GM12878 (cell line): ENCODE measurements around the gene CLDN10. TPM values are rescaled to one million over a fixed set of nuclear protein-coding genes. Genes with fewer than 3 reads are reported as not detected.

ENCODE experiments used
- ATAC-seq: fragments of 200-7000 bp; cut with Tn5 transposase; 3 replicates; pipeline ENCODE4 v1.9.1; 2020; ENCODE audit warnings: mild to moderate bottlenecking, moderate library complexity
- BruUV-seq: library from RNA; stranded (reverse); fragments of 400-500 nt; replicated peaks from 2 replicates; lab custom pipeline; 2021; lab: Mats Ljungman, UMichigan
- CTCF ChIA-PET: fragments of 300-600 bp; sonication (Branson Sonifier 250); formaldehyde crosslinking; extraction: SDS; loops from one replicate; lab custom pipeline; 2021; ENCODE audit warnings: inconsistent platforms; lab: Yijun Ruan, JAX
- POLR2A ChIA-PET: fragments of 350-600 bp; formaldehyde crosslinking; extraction: SDS; loops from one replicate; lab custom pipeline; 2021; ENCODE audit warnings: inconsistent platforms; lab: Charles Lee
- RAD21 ChIA-PET: fragments of 300-600 bp; sonication (Branson Sonifier 250); formaldehyde crosslinking; loops from one replicate; lab custom pipeline; 2023; ENCODE audit warnings: antibody characterized with exemption; ENCODE audit not compliant: unreplicated experiment; lab: Charles Lee
- SMC1A ChIA-PET: fragments of 300-600 bp; sonication (Branson Sonifier 250); formaldehyde crosslinking; loops from one replicate; lab custom pipeline; 2023; ENCODE audit not compliant: unreplicated experiment, uncharacterized antibody; lab: Charles Lee
- DNase-seq: peaks from one replicate; pipeline ENCODE4 v3.0.0-alpha.2; 2011; ENCODE audit warnings: low read depth, low spot score
- FAIRE-seq: peaks from 3 replicates; lab custom pipeline; 2011; peaks lifted over from hg19 to GRCh38; lab: Jason Lieb, UNC
- H2AFZ ChIP-seq: 2 replicates; pipeline ENCODE4 v1.6.0; 2011; ENCODE audit warnings: low read depth, low read length, control low read depth; ENCODE audit not compliant: control insufficient read depth
- H3K27ac ChIP-seq: 2 replicates; pipeline ENCODE4 v1.5.1; 2011; ENCODE audit warnings: control low read depth; ENCODE audit not compliant: control insufficient read depth, insufficient read depth
- H3K27me3 ChIP-seq, 2 experiments: replicated peaks in 1 of 2; 2 replicates each; pipeline versions ENCODE4 v1.6.0 to v1.6.1; 2011; ENCODE audit warnings: low read length in 1 of 2; ENCODE audit not compliant: control insufficient read depth in 2 of 2, insufficient read depth in 2 of 2
- H3K36me3 ChIP-seq, 2 experiments: 2 replicates each; pipeline ENCODE4 v1.5.1; 2011; ENCODE audit warnings: low read length in 1 of 2; ENCODE audit not compliant: control insufficient read depth in 2 of 2, insufficient read depth in 2 of 2
- H3K4me1 ChIP-seq: 2 replicates; pipeline ENCODE4 v1.6.1; 2011; ENCODE audit warnings: mild to moderate bottlenecking, low read length, moderate library complexity, mixed read lengths; ENCODE audit not compliant: control insufficient read depth, insufficient read depth
- H3K4me2 ChIP-seq: 2 replicates; pipeline ENCODE4 v1.6.0; 2011; ENCODE audit warnings: control low read depth; ENCODE audit not compliant: control insufficient read depth, insufficient read depth
- H3K4me3 ChIP-seq: fragments of 200-600 bp; sonication (generic); 2 replicates; pipeline ENCODE4 v1.5.1; 2016
- H3K79me2 ChIP-seq: 2 replicates; pipeline ENCODE4 v1.6.0; 2011; ENCODE audit warnings: low read length; ENCODE audit not compliant: control insufficient read depth, insufficient read depth
- H3K9ac ChIP-seq: 2 replicates; pipeline ENCODE4 v1.8.0; 2011; ENCODE audit warnings: low read length, control low read depth, mixed read lengths; ENCODE audit not compliant: control insufficient read depth, insufficient read depth
- H3K9me3 ChIP-seq: replicated peaks from 3 replicates; pipeline ENCODE4 v1.5.1; 2011; ENCODE audit warnings: mild to moderate bottlenecking, low read length; ENCODE audit not compliant: control insufficient read depth, insufficient read depth
- H4K20me1 ChIP-seq: 2 replicates; pipeline ENCODE4 v1.6.0; 2011; ENCODE audit not compliant: control insufficient read depth, insufficient read depth
- GATAD2B ChIP-seq: fragments of 450-650 bp; conservative IDR thresholded peaks from 2 replicates; pipeline ENCODE4 v1.6.1; 2017; ENCODE audit warnings: low read depth, mild to moderate bottlenecking, moderate library complexity
- MAX ChIP-seq: IDR thresholded peaks from 2 replicates; pipeline ENCODE4 v1.6.1; 2012; ENCODE audit warnings: low read depth, low read length, improper control_type of control experiment
- RCOR1 ChIP-seq: conservative IDR thresholded peaks from 2 replicates; pipeline ENCODE4 v1.6.1; 2012; ENCODE audit warnings: low read depth, low read length, improper control_type of control experiment
- SMAD5 ChIP-seq: IDR thresholded peaks from 2 replicates; pipeline ENCODE4 v1.6.1; 2016; ENCODE audit warnings: antibody characterized with exemption, low read depth
- STAT1 ChIP-seq: fragments of 450-650 bp; conservative IDR thresholded peaks from 2 replicates; pipeline ENCODE4 v1.6.1; 2014; ENCODE audit warnings: antibody characterized with exemption, mild to moderate bottlenecking
- TBL1XR1 ChIP-seq: IDR thresholded peaks from 2 replicates; pipeline ENCODE4 v1.6.1; 2012; ENCODE audit warnings: low read depth, low read length, improper control_type of control experiment
- in situ Hi-C: fragments of 300-500 bp; cut with MboI; formaldehyde crosslinking; loops from 9 replicates; pipeline ENCODE4 v1.14.3; 2018; ENCODE audit warnings: mixed read lengths
- intact Hi-C: fragments of 100-400 bp; cut with micrococcal nuclease; formaldehyde crosslinking; loops from one replicate; pipeline ENCODE4 v1.14.2; 2022; ENCODE audit not compliant: unreplicated experiment
- polyA plus RNA-seq, 11 experiments: library from polyadenylated mRNA; depleted of rRNA in 4 of 11; unstranded in 6 of 11; stranded (reverse) in 5 of 11; fragments of >200 nt; fragmentation: Nextera tagmentation in 4 of 11; fragmentation: Illumina TruSeq in 1 of 11; extraction: Ambion mirVana in 4 of 11; extraction: Trizol in 1 of 11; gene quantifications; 1 replicate in 1 of 11; 2 replicates in 10 of 11; pipeline versions ENCODE4 v1.2.1 to v1.2.3, GENCODE V29; 2011 to 2016; ENCODE audit warnings: inconsistent platforms in 2 of 11, missing spikeins in 2 of 11, low read depth in 1 of 11
- total RNA-seq, 4 experiments: library from RNA; depleted of rRNA in 3 of 4; stranded (reverse); fragments of >200 nt in 3 of 4; fragmentation: Illumina TruSeq in 1 of 4; extraction: Trizol in 1 of 4; gene quantifications; 2 replicates each; pipeline versions ENCODE4 v1.2.1 to v1.2.3, GENCODE V29; 2013 to 2021
- TF ChIP-seq, protein P1 (sequence below): IDR thresholded peaks from 2 replicates; pipeline ENCODE4 v1.6.1; 2011; ENCODE audit warnings: low read depth, mild to moderate bottlenecking, low read length, moderate library complexity, borderline replicate concordance; ENCODE audit errors: extremely low read depth

The CLDN10 gene
- total and polyA plus RNA-seq, 10 of the 15 experiments (the other 5 are each of a cell fraction or from before 2014, with no cell fraction given): not detected

- TF ChIP-seq RCOR1: no peak
- no peak for TF ChIP-seq SMAD5
- no peak for TF ChIP-seq MAX
- no peak for TF ChIP-seq GATAD2B
- TF ChIP-seq STAT1: no peak
These were observed 71.5 kb downstream of the CLDN10 start (continued) for GRCh38 chr13:95624020-95624419.

DNA sequence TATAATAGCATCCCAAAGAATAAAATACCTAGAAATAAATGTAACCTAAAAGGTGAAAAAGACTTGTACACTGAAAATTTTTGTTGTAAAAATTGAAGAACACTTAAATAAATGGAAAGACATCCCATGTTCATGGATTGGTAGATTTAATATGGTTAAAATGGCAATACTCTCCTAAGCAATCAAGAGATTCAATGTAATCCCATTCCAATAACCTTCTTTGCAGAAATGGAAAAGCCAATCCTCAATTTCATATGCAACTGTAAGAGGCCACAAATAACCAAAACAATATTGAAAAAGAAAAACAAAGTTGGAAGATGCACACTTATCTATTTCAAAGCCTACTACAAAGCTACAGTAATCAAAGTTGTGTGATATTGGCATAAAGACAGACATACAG is 74.2 kb downstream of the CLDN10 start:
- intact Hi-C loops (no loop called here), in situ Hi-C loops (no loop called here)
- ATAC-seq: no peak
- TF ChIP-seq, protein P1, sequence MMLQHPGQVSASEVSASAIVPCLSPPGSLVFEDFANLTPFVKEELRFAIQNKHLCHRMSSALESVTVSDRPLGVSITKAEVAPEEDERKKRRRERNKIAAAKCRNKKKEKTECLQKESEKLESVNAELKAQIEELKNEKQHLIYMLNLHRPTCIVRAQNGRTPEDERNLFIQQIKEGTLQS: no peak
- TF ChIP-seq TBL1XR1: no peak
- H3K27ac ChIP-seq: no peak overlapping the region
- H3K36me3 ChIP-seq: no peaks in the 10 kb centered on the region
- FAIRE-seq: no peak
- POLR2A ChIA-PET: no interaction called here
- H3K4me1 ChIP-seq: no peaks in the 10 kb centered on the region
- no peaks in the 10 kb centered on the region for H3K27me3 ChIP-seq
- RAD21 ChIA-PET: interaction anchor here (5.8 kb wide), 1 partner anchor 207 kb away, joined by 101 read pairs; no protein-coding TSS in a partner anchor
- H2AFZ ChIP-seq: no peak overlapping the region
- H3K4me3 ChIP-seq: no peak overlapping the region
- no TSS peak for BruUV-seq
- no peak overlapping the region for H3K9ac ChIP-seq
- no peaks in the 10 kb centered on the region for H4K20me1 ChIP-seq
- no peak for DNase-seq
- CTCF ChIA-PET: interaction anchor here (1.0 to 7.7 kb wide), 3 partner anchors 34 to 354 kb away, joined by 3 to 192 read pairs (median 5); no protein-coding TSS in a partner anchor
- H3K79me2 ChIP-seq: no peaks in the 10 kb centered on the region
- no peak overlapping the region for H3K4me2 ChIP-seq
- SMC1A ChIA-PET: interaction anchor here (0.7 to 7.6 kb wide), 3 partner anchors 132 to 1229 kb away, joined by 3 to 139 read pairs (median 4); no protein-coding TSS in a partner anchor
- H3K9me3 ChIP-seq: no peaks in the 10 kb centered on the region
